ENCODE measurements around the gene SLC16A7. TPM values are rescaled to one million over a fixed set of nuclear protein-coding genes. Genes with fewer than 3 reads are reported as not detected.
"Not testable (repeated sequence)": the region's sequence is repeated elsewhere in the genome, so short reads cannot be mapped to it uniquely, and the experiment has no call there.

The SLC16A7 gene
- total RNA-seq, 1 donor from 2014 or later = 3.5 TPM

- Histone ChIP-seq H3K36me3 (ENCODE audit: control insufficient read depth, insufficient read depth, low read length) (no peaks in the 10 kb centered on the region), H3K27me3 (ENCODE audit: control insufficient read depth, insufficient read depth, low read length) (no peaks in the 10 kb centered on the region), H3K4me3 (ENCODE audit: low read depth, low read length) (no peak overlapping the region)
- DNase-seq (ENCODE audit: low read depth) = no peak
- TF ChIP-seq CTCF (IDR thresholded peaks at IDR 0.05; ENCODE audit: insufficient read depth, low read length, poor library complexity, severe bottlenecking) = no peak
Observed at GRCh38 chr12:59593761-59594160, 2.1 kb upstream of the SLC16A7 start.

- Histone ChIP-seq H3K27me3 (ENCODE audit: control insufficient read depth, insufficient read depth, low read length) (no peaks in the 10 kb centered on the region), H3K4me3 (ENCODE audit: low read depth, low read length) (peak overlapping the region; percentile 52), H3K36me3 (ENCODE audit: control insufficient read depth, insufficient read depth, low read length) (no peaks in the 10 kb centered on the region)
- TF ChIP-seq CTCF (IDR thresholded peaks at IDR 0.05; ENCODE audit: insufficient read depth, low read length, poor library complexity, severe bottlenecking) = no peak
- DNase-seq (ENCODE audit: low read depth) = no peak
Observed at GRCh38 chr12:59594943-59595500, 807 bp upstream of the SLC16A7 start.

- peak overlapping the region; percentile 52 for H3K4me3 ChIP-seq (ENCODE audit: low read depth, low read length)
- no peak for TF ChIP-seq CTCF (IDR thresholded peaks at IDR 0.05; ENCODE audit: insufficient read depth, low read length, poor library complexity, severe bottlenecking)
- DNase-seq (ENCODE audit: low read depth) = no peak
- H3K36me3 ChIP-seq (ENCODE audit: control insufficient read depth, insufficient read depth, low read length) = no peaks in the 10 kb centered on the region
- H3K27me3 ChIP-seq (ENCODE audit: control insufficient read depth, insufficient read depth, low read length) = no peaks in the 10 kb centered on the region
Observed at GRCh38 chr12:59595565-59595882, 305 bp upstream of the SLC16A7 start.

- DNase-seq (ENCODE audit: low read depth) = peak; percentile 81
Observed at GRCh38 chr12:59597385-59597781, 1.6 kb downstream of the SLC16A7 start.

GRCh38 chr12:59600171-59600570 lies 4.3 kb downstream of the SLC16A7 start:
- H3K27me3 ChIP-seq (ENCODE audit: control insufficient read depth, insufficient read depth, low read length) = no peaks in the 10 kb centered on the region
- no peaks in the 10 kb centered on the region for H3K36me3 ChIP-seq (ENCODE audit: control insufficient read depth, insufficient read depth, low read length)
- TF ChIP-seq CTCF (IDR thresholded peaks at IDR 0.05; ENCODE audit: insufficient read depth, low read length, poor library complexity, severe bottlenecking) = no peak
- H3K4me3 ChIP-seq (ENCODE audit: low read depth, low read length) = no peak overlapping the region
- no peak for DNase-seq (ENCODE audit: low read depth)

More at GRCh38 chr12:59597385-59597781, 1.6 kb downstream of the SLC16A7 start:
- Histone ChIP-seq H3K4me3 (ENCODE audit: low read depth, low read length) (no peak overlapping the region), H3K36me3 (ENCODE audit: control insufficient read depth, insufficient read depth, low read length) (no peaks in the 10 kb centered on the region), H3K27me3 (ENCODE audit: control insufficient read depth, insufficient read depth, low read length) (no peaks in the 10 kb centered on the region)
- TF ChIP-seq CTCF (IDR thresholded peaks at IDR 0.05; ENCODE audit: insufficient read depth, low read length, poor library complexity, severe bottlenecking) = no peak

GRCh38 chr12:59603754-59604153 lies 7.9 kb downstream of the SLC16A7 start:
- no peak for DNase-seq (ENCODE audit: low read depth)
- H3K36me3 ChIP-seq (ENCODE audit: control insufficient read depth, insufficient read depth, low read length) = no peaks in the 10 kb centered on the region
- H3K4me3 ChIP-seq (ENCODE audit: low read depth, low read length) = no peak overlapping the region
- H3K27me3 ChIP-seq (ENCODE audit: control insufficient read depth, insufficient read depth, low read length) = no peaks in the 10 kb centered on the region
- TF ChIP-seq CTCF (IDR thresholded peaks at IDR 0.05; ENCODE audit: insufficient read depth, low read length, poor library complexity, severe bottlenecking) = no peak

- H3K27me3 ChIP-seq (ENCODE audit: control insufficient read depth, insufficient read depth, low read length); H3K4me3 ChIP-seq (ENCODE audit: low read depth, low read length); DNase-seq (ENCODE audit: low read depth); H3K36me3 ChIP-seq (ENCODE audit: control insufficient read depth, insufficient read depth, low read length): not testable (repeated sequence)
Observed at GRCh38 chr12:59612823-59613434, 17.1 kb downstream of the SLC16A7 start.
